T1000 (cell line): ENCODE data around the gene LRIG3.
"Not testable (repeated sequence)": the region's sequence is repeated elsewhere in the genome, so short reads cannot be mapped to it uniquely, and the experiment has no call there.

ENCODE experiments used
- DNase-seq: peaks from one replicate; lab custom pipeline; 2025; ENCODE audit warnings: mixed read lengths; lab: John Stamatoyannopoulos, UW

Gene LRIG3

GRCh38 chr12:58858030-58858429 lies 62.3 kb downstream of the LRIG3 start:
- DNase-seq: no peak

- not testable (repeated sequence) for DNase-seq
These were observed 63.1 kb downstream of the LRIG3 start for GRCh38 chr12:58857206-58857605.

- DNase-seq: not testable (repeated sequence)
These were observed 64.7 kb downstream of the LRIG3 start for GRCh38 chr12:58855630-58856029.

- no peak for DNase-seq
These were observed 69.5 kb downstream of the LRIG3 start for GRCh38 chr12:58850826-58851225.

- no peak for DNase-seq
These were observed 72.3 kb downstream of the LRIG3 start for GRCh38 chr12:58847901-58848600.

GRCh38 chr12:58844161-58844560 lies 76.1 kb downstream of the LRIG3 start:
- DNase-seq: no peak

- DNase-seq: no peak
These were observed 79.1 kb downstream of the LRIG3 start for GRCh38 chr12:58841058-58841798.

GRCh38 chr12:58833853-58834252 lies 86.5 kb downstream of the LRIG3 start:
- no peak for DNase-seq

- no peak for DNase-seq
These were observed 87.4 kb downstream of the LRIG3 start for GRCh38 chr12:58832920-58833319.
